C4-2B (cell line): Measurements from ENCODE around the gene SESN1.
A peak's percentile ranks its signal among the peaks of the same experiment; 100 is the strongest.
"Not testable (repeated sequence)": the region's sequence is repeated elsewhere in the genome, so short reads cannot be mapped to it uniquely, and the experiment has no call there.

Source experiments
- H3K27ac ChIP-seq: fragments of 450-650 bp; 2 replicates; pipeline ENCODE4 v1.5.1; 2017
- ZFX ChIP-seq: fragments of 450-650 bp; IDR thresholded peaks from 2 replicates; pipeline ENCODE4 v1.6.1; 2017
- TF ChIP-seq, protein P1 (sequence below): fragments of 450-650 bp; conservative IDR thresholded peaks from 2 replicates; pipeline ENCODE4 v1.5.1; 2017; ENCODE audit warnings: mild to moderate bottlenecking

Gene SESN1

DNA sequence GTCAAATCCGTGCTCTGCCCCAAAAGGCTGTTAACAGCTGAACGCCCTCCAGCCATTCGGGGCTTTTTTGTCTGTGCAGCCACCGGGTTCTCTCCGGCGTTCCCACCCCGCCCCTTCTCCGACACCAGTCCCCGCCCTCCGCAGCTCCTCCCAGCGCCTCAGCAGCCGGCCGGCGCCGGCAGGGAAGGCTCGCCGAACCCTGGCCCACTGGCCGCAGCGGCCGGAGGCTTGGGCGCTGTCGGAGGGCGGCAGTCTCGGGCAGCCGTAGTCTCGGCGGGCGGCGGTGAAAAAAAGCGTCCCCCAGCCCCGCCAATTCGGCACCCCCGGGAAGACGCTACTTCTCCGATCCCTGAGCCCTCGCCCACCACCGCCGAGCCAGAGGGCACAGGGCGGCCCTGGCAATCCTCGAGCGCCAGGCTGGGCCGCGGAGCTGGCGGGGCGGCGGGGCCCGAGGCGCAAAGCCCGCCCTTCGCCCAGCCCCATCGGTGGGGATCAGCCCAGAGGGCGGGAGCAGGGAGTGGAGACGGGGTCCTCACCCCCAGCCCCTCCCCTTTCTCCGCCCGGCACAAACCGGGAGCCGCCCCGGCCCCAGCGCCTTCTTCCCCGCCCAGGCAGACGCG is at the start of gene SESN1:
SESN1 (minus strand) TSS at position 431 of the 620 bp plus-strand sequence. CDS start 773 bp downstream, outside the sequence.
- TF ChIP-seq ZFX = peak; percentile 64
- TF ChIP-seq, protein P1, sequence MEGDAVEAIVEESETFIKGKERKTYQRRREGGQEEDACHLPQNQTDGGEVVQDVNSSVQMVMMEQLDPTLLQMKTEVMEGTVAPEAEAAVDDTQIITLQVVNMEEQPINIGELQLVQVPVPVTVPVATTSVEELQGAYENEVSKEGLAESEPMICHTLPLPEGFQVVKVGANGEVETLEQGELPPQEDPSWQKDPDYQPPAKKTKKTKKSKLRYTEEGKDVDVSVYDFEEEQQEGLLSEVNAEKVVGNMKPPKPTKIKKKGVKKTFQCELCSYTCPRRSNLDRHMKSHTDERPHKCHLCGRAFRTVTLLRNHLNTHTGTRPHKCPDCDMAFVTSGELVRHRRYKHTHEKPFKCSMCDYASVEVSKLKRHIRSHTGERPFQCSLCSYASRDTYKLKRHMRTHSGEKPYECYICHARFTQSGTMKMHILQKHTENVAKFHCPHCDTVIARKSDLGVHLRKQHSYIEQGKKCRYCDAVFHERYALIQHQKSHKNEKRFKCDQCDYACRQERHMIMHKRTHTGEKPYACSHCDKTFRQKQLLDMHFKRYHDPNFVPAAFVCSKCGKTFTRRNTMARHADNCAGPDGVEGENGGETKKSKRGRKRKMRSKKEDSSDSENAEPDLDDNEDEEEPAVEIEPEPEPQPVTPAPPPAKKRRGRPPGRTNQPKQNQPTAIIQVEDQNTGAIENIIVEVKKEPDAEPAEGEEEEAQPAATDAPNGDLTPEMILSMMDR = peak; percentile 16; the same call in 1 of the 2 replicates
- peak within 1 kb of the TSS; percentile 80 for H3K27ac ChIP-seq

DNA sequence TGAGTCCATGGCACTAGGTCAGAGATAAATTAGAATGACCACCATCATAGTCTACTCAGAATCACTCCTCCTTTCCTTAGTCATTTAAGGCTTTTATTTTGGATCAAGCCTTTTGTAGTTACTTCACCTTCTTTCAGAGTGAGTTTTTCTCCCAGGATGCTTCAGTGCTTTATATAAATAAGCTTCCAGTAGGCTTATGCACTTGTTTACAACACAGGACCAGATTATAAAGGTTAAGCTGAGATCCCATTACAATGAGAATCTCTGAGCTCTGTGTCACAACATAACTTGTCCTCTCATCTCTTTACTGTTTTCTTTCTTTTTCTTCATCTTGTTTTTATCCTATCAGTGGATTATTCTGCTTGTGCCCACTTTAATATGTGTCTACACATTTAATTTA is 48.5 kb upstream of the SESN1 start:
- TF ChIP-seq ZFX = no peak
- H3K27ac ChIP-seq = no peak overlapping the region

DNA sequence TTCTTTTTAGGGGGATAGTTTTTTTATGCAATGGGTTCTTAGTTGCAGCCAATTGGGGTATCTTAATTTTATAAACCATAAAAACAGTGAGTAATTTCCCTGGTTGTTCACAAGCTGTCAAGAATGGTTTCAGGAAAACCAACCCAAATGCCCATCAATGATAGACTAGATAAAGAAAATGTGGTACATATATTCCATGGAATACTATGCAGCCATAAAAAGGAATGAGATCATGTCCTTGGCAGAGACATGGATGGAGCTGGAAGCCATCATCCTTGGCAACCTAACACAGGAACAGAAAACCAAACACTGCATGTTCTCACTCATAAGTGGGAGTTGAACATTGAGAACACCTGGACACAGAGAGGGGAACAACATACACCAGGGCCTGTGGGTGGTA is 47.4 kb upstream of the SESN1 start:
- not testable (repeated sequence) for H3K27ac ChIP-seq

DNA sequence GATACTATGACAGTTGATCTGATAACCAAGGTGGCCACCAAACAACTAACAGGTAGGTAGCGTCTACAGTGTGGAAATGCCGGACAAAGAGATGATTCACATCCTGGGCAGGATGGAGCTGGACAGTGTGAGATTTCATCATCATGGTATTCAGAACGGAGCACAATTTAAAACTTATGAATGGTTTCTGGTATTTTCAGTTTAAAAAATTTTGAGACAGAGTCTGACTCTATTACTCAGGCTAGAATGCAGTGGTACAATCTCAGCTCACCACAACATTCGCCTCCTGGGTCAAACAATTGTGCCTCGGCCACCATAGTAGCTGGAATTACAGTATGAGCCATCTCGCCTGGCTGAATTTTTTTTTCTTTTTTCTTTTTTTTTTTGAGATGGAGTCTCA is 44.5 kb upstream of the SESN1 start:
- no peak for TF ChIP-seq ZFX
- TF ChIP-seq, protein P1 = no peak
- no peak overlapping the region for H3K27ac ChIP-seq

DNA sequence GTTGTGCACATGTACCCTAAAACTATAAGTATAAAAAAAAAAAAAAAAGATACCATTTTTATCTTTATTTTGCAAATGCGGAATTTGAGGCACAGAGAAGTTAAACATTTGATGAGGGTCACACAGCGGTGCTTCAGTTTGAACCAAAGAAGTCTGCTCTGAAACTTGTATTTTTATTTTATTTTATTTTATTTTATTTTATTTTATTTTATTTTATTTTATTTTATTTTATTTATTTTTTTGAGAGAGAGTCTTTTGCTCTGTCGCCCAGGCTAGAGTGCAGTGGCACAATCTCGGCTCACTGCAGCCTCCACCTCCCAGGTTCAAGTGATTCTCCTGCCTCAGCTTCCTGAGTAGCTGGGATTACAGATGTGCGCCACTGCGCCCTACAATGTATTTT is 41.9 kb upstream of the SESN1 start:
- H3K27ac ChIP-seq = not testable (repeated sequence)

DNA sequence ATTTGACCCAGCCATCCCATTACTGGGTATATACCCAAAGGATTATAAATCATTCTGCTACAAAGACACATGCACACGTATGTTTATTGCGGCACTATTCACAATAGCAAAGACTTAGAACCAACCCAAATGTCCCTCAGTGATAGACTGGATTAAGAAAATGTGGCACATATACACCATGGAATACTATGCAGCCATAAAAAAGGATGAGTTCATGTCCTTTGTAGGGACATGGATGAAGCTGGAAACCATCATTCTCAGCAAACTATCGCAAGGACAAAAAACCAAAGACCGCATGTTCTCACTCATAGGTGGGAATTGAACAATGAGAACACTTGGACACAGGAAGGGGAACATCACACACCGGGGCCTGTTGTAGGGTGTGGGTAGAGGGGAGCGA is 41.4 kb upstream of the SESN1 start:
- not testable (repeated sequence) for H3K27ac ChIP-seq

DNA sequence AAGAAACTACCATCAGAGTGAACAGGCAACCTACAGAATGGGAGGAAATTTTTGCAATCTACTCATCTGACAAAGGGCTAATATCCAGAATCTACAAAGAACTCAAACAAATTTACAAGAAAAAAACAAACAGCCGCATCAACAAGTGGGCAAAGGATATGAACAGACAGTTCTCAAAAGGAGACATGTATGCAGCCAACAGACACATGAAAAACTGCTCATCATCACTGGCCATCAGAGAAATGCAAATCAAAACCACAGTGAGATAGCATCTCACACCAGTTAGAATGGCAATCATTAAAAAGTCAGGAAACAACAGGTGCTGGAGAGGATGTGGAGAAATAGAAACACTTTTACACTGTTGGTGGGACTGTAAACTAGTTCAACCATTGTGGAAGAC is 41.0 kb upstream of the SESN1 start:
- not testable (repeated sequence) for H3K27ac ChIP-seq

DNA sequence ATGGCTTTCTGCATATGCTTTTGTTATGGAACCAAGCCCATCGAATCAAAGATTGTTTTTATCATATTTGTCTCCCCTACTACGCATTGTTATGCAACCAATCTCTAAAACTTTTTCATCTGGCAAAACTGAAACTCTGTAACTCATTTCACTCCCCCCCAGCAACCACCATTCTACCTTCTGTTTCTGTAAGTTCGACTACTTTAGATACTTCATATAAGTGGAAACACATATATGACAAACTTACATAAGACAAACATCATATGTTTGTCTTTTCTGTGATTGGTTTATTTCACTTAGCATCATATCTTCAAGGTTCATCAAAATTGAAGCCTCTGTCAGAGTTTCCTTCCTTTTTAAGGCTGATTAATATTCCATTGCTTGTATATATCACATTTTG is 35.4 kb upstream of the SESN1 start:
- TF ChIP-seq ZFX = no peak
- TF ChIP-seq, protein P1 = no peak
- no peak overlapping the region for H3K27ac ChIP-seq

DNA sequence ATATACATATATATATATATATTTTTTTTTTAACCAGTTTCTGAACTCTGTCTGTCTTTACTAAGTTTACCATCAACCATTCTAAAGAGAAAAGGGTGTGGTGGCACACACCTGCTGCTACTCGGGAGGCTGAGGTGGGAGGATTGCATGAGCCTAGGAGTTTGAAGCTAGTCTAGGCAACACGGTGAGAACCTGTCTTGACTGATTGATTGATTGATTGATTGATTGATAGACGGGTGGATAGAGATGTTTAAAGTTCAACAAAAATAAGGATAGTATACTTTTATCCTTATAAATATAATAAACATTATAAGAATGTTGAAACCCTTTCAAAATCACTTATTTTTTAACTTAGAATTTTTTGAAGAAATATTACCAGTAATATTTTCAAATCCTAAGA is 30.9 kb upstream of the SESN1 start:
- H3K27ac ChIP-seq = no peak overlapping the region
- TF ChIP-seq, protein P1 = no peak
- no peak for TF ChIP-seq ZFX

DNA sequence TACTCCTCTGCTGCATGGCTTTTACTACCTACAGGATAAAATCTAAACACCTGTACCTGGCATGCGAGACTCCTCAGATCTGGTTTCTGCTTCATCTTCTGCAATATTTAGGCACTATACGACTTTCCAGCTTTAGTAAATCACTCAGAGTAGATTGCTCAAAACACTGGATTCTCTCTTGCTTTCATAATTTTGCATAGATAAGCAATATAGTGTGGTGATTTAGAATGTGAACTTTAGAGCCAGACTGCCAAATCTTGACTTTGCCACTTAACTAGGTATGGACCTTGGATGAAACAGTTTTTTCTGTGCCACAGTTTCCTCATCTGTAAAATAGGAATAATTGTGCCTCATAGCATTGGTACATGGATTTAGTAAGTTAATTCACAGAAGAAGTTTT is 29.6 kb upstream of the SESN1 start:
- no peak overlapping the region for H3K27ac ChIP-seq
- TF ChIP-seq, protein P1 = no peak
- no peak for TF ChIP-seq ZFX
